GM13976 (cell line): ENCODE results near the gene SYNGR3.

ENCODE experiments used
- DNase-seq: peaks from one replicate; pipeline ENCODE4 v3.0.0; 2012; ENCODE audit warnings: low spot score
- CTCF ChIP-seq: IDR thresholded peaks from 2 replicates; pipeline ENCODE4 v1.5.1; 2012; ENCODE audit warnings: borderline replicate concordance, mild to moderate bottlenecking; ENCODE audit not compliant: insufficient read depth; ENCODE audit errors: extremely low read depth, missing control alignments, control extremely low read depth
- in situ Hi-C: fragments of 300-500 bp; cut with MboI; formaldehyde crosslinking; loops from one replicate; pipeline ENCODE4 v1.12.0; 2022; ENCODE audit warnings: low sequenced_read_pairs, mixed read lengths, inconsistent platforms; ENCODE audit not compliant: unreplicated experiment

Gene SYNGR3

GRCh38 chr16:2013527-2013926 lies 23.8 kb downstream of the SYNGR3 start:
- no peak for TF ChIP-seq CTCF
- DNase-seq, result no peak
- in situ Hi-C loops, result loop anchor here (5.0 to 25.0 kb wide), 2 partner anchors 124 to 474 kb away; partner anchors contain the start of genes PKD1 and TBC1D24

GRCh38 chr16:2015117-2015946 lies 25.6 kb downstream of the SYNGR3 start:
- in situ Hi-C loops, result loop anchor here (25.0 kb wide), 1 partner anchor 472 kb away; the partner anchor contains the start of gene TBC1D24
- no peak for DNase-seq
- no peak for TF ChIP-seq CTCF

- no peak for DNase-seq
- no peak for TF ChIP-seq CTCF
- in situ Hi-C loops, result loop anchor here (25.0 kb wide), 1 partner anchor 471 kb away; the partner anchor contains the start of gene TBC1D24
These were observed 26.1 kb downstream of the SYNGR3 start for GRCh38 chr16:2015947-2016208.

- no peak for DNase-seq
- peak; percentile 18 for TF ChIP-seq CTCF
- in situ Hi-C loops, result loop anchor here (25.0 kb wide), 1 partner anchor 471 kb away; the partner anchor contains the start of gene TBC1D24
These were observed 26.7 kb downstream of the SYNGR3 start for GRCh38 chr16:2016407-2016922.

- no peak for DNase-seq
- in situ Hi-C loops, result loop anchor here (25.0 kb wide), 1 partner anchor 468 kb away; the partner anchor contains the start of gene TBC1D24
- no peak for TF ChIP-seq CTCF
These were observed 29.7 kb downstream of the SYNGR3 start, which contains the start of gene NPW for GRCh38 chr16:2019518-2019920. NPW (plus strand) TSS chr16:2019785.

GRCh38 chr16:2019921-2020831 lies 30.4 kb downstream of the SYNGR3 start:
- in situ Hi-C loops, result loop anchor here (25.0 kb wide), 1 partner anchor 467 kb away; the partner anchor contains the start of gene TBC1D24
- no peak for TF ChIP-seq CTCF
- no peak for DNase-seq
